Smooth muscle cell (in vitro differentiated cells): ENCODE measurements around the gene ETV6. TPM values are rescaled to one million over a fixed set of nuclear protein-coding genes. Genes with fewer than 3 reads are reported as not detected.

ENCODE experiments used
- DNase-seq: peaks from one replicate; lab custom pipeline; 2025; ENCODE audit not compliant: unreplicated experiment; lab: John Stamatoyannopoulos, UW
- H2AFZ ChIP-seq: fragments of 200-600 bp; sonication (generic); 2 replicates; pipeline ENCODE4 v1.6.0; 2016; ENCODE audit warnings: antibody characterized with exemption, low read depth, mild to moderate bottlenecking
- H3F3A ChIP-seq: fragments of 200-600 bp; sonication (generic); 2 replicates; pipeline ENCODE4 v1.6.0; 2017; ENCODE audit warnings: antibody characterized with exemption, low read depth
- H3K27ac ChIP-seq: fragments of 200-600 bp; sonication (generic); 2 replicates; pipeline ENCODE4 v1.5.1; 2016; ENCODE audit warnings: low read depth, mild to moderate bottlenecking
- H3K27me3 ChIP-seq: fragments of 200-600 bp; sonication (generic); 2 replicates; pipeline ENCODE4 v1.6.1; 2016; ENCODE audit warnings: low read depth, mild to moderate bottlenecking
- H3K36me3 ChIP-seq: fragments of 200-600 bp; sonication (generic); 2 replicates; pipeline ENCODE4 v1.5.1; 2016; ENCODE audit warnings: low read depth
- H3K4me1 ChIP-seq: fragments of 200-600 bp; sonication (generic); 2 replicates; pipeline ENCODE4 v1.5.1; 2016; ENCODE audit warnings: low read depth
- H3K4me2 ChIP-seq: fragments of 200-600 bp; sonication (generic); 2 replicates; pipeline ENCODE4 v1.6.0; 2016; ENCODE audit warnings: mild to moderate bottlenecking
- H3K4me3 ChIP-seq: fragments of 200-600 bp; sonication (generic); 2 replicates; pipeline ENCODE4 v1.5.1; 2016; ENCODE audit warnings: mild to moderate bottlenecking
- H3K79me2 ChIP-seq: fragments of 200-600 bp; sonication (generic); 2 replicates; pipeline ENCODE4 v1.6.0; 2016; ENCODE audit warnings: low read depth, mild to moderate bottlenecking
- H3K9ac ChIP-seq: fragments of 200-600 bp; sonication (generic); 2 replicates; pipeline ENCODE4 v1.6.0; 2016; ENCODE audit warnings: low read depth
- H3K9me3 ChIP-seq: fragments of 200-600 bp; sonication (generic); replicated peaks from 2 replicates; pipeline ENCODE4 v1.5.1; 2016; ENCODE audit warnings: low read depth
- H4K20me1 ChIP-seq: fragments of 200-600 bp; sonication (generic); 2 replicates; pipeline ENCODE4 v1.6.0; 2016; ENCODE audit warnings: low read depth
- WGBS: methylation state at CpG from one replicate; pipeline ENCODE4 v1.1.7; 2016; ENCODE audit warnings: low lambda C conversion rate; 5-methylcytosine and 5-hydroxymethylcytosine counted together
- polyA plus RNA-seq: library from polyadenylated mRNA; unstranded; fragments of >200 nt; fragmentation: Nextera tagmentation; extraction: Ambion mirVana; gene quantifications from 2 replicates; pipeline ENCODE4 v1.2.1, GENCODE V29; 2016
- total RNA-seq: library from RNA; depleted of rRNA; stranded (reverse); fragments of >200 nt; gene quantifications from 2 replicates; pipeline ENCODE4 v1.2.3, GENCODE V29; 2014
- TF ChIP-seq, protein P1 (sequence below): fragments of 200-600 bp; sonication (generic); IDR thresholded peaks from 2 replicates; pipeline ENCODE4 v1.5.1; 2017; ENCODE audit warnings: borderline replicate concordance, mild to moderate bottlenecking, antibody characterized with exemption; ENCODE audit not compliant: insufficient read depth, poor library complexity, severe bottlenecking

The ETV6 gene
- total and polyA plus RNA-seq, 2 experiments from 2014 or later: 11.5 to 23.8 TPM

DNA sequence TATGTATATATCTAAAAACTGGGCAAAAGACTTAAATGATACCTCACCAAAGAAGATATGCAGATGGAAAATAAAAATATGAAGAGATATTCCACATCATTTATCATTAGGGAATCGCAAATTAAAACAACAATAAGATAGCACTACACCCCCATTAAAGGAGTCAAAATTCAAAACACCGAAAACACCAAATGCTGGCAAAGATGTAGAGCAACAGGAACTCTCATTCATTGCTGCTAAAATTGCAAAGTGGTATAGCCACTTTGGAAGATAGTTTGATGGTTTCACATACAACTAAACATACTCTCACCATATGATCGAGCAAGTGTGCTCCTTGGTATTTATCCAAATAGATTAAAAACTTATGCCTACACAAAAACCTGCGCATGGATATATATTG, 289.7 kb downstream of the ETV6 start:
- Histone ChIP-seq H4K20me1 (no peaks in the 10 kb centered on the region), H3K36me3 (no peaks in the 10 kb centered on the region), H3K27me3 (no peaks in the 10 kb centered on the region), H3K9ac (no peak overlapping the region), H3F3A (no peaks in the 10 kb centered on the region), H3K79me2 (no peaks in the 10 kb centered on the region), H2AFZ (no peak overlapping the region), H3K9me3 (no peaks in the 10 kb centered on the region), H3K4me3 (no peak overlapping the region), H3K4me2 (no peak overlapping the region), H3K27ac (no peak overlapping the region), H3K4me1 (no peaks in the 10 kb centered on the region)
- DNase-seq: no peak
- 95% methylated on average over 4 of the region's 4 CpGs for WGBS
- TF ChIP-seq, protein P1, sequence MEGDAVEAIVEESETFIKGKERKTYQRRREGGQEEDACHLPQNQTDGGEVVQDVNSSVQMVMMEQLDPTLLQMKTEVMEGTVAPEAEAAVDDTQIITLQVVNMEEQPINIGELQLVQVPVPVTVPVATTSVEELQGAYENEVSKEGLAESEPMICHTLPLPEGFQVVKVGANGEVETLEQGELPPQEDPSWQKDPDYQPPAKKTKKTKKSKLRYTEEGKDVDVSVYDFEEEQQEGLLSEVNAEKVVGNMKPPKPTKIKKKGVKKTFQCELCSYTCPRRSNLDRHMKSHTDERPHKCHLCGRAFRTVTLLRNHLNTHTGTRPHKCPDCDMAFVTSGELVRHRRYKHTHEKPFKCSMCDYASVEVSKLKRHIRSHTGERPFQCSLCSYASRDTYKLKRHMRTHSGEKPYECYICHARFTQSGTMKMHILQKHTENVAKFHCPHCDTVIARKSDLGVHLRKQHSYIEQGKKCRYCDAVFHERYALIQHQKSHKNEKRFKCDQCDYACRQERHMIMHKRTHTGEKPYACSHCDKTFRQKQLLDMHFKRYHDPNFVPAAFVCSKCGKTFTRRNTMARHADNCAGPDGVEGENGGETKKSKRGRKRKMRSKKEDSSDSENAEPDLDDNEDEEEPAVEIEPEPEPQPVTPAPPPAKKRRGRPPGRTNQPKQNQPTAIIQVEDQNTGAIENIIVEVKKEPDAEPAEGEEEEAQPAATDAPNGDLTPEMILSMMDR: no peak

DNA sequence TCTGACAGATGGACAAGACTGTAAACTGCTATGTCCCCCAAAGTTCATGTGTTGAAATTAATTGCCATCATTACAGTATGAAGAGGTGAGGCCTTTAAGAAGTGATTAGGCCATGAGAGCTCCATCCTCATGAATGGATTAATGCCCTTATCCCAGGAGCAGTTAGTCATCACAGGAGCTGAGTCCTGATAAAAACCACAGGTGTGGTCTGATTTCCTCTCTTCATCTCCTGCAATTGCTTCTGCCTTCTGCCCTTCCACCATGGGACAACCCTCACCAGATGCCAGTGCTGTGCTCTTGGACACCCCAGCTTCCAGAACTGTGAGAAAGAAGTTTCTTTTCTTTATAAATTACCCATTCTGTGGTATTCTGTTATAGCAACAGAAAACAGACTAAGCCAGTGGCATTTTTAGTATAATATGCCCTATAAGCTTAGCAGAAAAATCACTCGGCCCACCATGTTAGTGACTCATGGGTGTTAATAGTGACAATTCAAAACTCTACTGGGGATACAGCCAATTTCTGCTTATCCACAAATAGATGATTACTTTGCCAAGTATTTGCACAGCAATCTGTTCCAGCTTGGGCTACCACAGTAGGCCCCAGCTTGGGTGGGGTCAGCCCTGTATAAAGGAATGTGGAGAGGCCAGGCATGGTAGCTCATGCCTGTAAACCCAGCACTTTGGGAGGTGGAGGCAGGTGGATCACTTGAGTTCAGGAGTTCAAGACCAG, 292.3 kb downstream of the ETV6 start:
- no peaks in the 10 kb centered on the region for H4K20me1 ChIP-seq
- no peak for DNase-seq
- H3K9ac ChIP-seq: no peak overlapping the region
- no peaks in the 10 kb centered on the region for H3K4me1 ChIP-seq
- H3K36me3 ChIP-seq: no peaks in the 10 kb centered on the region
- H3K4me3 ChIP-seq: no peak overlapping the region
- H3K27ac ChIP-seq: peak overlapping the region; percentile 46
- WGBS: 33% methylated on average over 1 of the region's 1 CpG
- no peaks in the 10 kb centered on the region for H3F3A ChIP-seq
- H2AFZ ChIP-seq: no peak overlapping the region
- no peaks in the 10 kb centered on the region for H3K9me3 ChIP-seq
- H3K79me2 ChIP-seq: no peaks in the 10 kb centered on the region
- H3K4me2 ChIP-seq: no peak overlapping the region
- H3K27me3 ChIP-seq: no peaks in the 10 kb centered on the region
- TF ChIP-seq, protein P1: no peak

DNA sequence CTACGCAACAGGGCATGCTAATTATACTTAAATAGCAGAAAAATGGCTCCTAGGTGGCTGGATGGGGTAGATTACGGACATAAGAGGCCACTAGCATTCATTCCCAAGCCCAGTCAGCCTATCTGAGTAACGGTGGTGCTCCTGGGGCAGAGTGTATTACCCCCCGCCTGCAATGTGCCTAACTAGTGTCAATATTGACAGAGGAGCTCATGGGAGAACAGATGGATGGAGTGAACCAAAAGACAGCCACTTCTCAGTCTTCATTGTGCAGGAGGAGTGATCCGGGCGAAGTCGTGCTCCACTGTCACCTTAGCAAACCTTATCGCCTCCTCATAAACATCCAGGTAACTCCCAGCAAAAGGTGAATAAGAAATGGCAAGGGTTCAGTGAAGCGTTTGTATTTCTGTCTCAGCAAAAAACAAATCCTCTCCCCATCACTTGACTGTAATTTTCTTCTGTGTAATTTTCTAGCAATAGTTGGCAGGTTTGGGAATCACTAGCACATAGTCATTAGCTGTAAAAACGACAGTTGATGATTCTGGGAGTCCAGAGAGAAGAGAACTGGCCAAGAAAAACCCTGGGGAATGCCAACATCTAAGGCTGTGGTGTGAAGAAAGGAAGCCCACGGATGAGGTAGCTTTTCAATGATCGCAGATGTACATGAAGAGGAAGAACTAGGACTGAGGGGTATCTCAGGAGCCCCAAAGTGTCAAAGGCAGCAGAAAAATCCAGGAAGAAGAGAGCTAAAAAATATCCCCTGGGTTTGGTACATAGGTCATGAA, 294.6 kb downstream of the ETV6 start:
- Histone ChIP-seq H3K79me2 (no peaks in the 10 kb centered on the region), H4K20me1 (no peaks in the 10 kb centered on the region), H3K27me3 (no peaks in the 10 kb centered on the region), H3K4me2 (no peak overlapping the region), H3K4me3 (no peak overlapping the region), H3K9ac (no peak overlapping the region), H2AFZ (no peak overlapping the region), H3K9me3 (no peaks in the 10 kb centered on the region), H3F3A (no peaks in the 10 kb centered on the region), H3K4me1 (no peaks in the 10 kb centered on the region), H3K36me3 (no peaks in the 10 kb centered on the region), H3K27ac (no peak overlapping the region)
- no peak for DNase-seq
- WGBS: 94% methylated on average over 12 of the region's 12 CpGs
- TF ChIP-seq, protein P1: no peak
